ENCODE measurements around the gene MYH1.
"Not testable (repeated sequence)": the region's sequence is repeated elsewhere in the genome, so short reads cannot be mapped to it uniquely, and the experiment has no call there.

The MYH1 gene

GRCh38 chr17:10518271-10519037 lies at the start of gene MYH1:
Gene MYH1 (minus strand): TSS chr17:10518542. CDS start chr17:10516642, 1,900 bp downstream.
- no peak for DNase-seq

DNA sequence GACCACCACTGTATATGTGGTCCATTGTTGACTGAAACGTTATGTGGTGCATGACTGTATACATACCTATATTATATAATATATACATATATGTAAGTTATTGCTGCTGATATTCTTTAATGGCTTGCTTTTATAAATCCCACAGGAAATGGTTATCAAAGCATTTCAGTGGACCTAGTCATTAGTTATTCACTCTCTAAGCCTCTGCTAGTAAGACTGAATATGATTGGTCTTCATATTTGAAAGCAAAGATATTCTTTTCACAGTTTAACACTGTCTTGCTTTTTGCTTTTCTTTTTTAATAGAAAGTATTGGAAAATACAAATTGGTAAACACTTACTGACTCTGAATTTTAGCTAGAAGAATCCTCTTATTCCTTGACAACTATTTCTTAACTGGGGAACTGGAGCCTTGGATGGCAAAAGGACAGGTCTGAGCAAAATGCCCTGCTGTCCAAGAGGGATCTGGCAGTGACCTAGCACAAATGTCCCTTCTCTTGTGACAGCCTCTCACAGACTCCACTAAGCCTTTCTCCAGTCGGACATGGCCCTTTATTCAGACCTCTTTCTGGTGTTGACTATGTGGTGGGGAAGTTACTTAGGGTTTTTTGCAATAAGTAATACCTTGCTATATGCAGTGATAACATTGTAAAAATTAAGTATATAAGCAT lies 45.8 kb upstream of the MYH1 start:
- DNase-seq, result no peak

DNA sequence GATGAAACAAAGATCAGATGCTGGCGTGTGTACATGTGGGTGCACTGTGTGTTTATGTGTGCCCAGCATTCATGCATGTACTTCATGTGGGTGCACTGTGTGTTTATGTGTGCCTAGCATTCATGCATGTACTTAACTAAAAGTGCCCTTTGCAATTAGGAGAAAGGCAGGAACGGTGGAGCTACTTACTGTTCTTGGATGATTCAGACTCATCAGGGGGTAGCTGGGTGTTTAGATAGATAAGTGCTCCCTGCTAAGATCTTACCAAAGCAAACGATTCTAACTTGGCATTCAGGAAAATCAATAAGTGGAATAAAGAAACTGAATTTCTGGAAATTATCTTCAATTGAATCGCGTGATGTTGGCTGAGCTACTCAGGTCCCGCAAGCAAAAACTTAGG lies 39.7 kb upstream of the MYH1 start:
- no peak for DNase-seq

GRCh38 chr17:10557422-10557821 lies 39.1 kb upstream of the MYH1 start:
- DNase-seq, result no peak

- no peak for DNase-seq
Observed at GRCh38 chr17:10556301-10557005, 38.1 kb upstream of the MYH1 start.

GRCh38 chr17:10550014-10550413 lies 31.7 kb upstream of the MYH1 start:
- no peak for DNase-seq

DNA sequence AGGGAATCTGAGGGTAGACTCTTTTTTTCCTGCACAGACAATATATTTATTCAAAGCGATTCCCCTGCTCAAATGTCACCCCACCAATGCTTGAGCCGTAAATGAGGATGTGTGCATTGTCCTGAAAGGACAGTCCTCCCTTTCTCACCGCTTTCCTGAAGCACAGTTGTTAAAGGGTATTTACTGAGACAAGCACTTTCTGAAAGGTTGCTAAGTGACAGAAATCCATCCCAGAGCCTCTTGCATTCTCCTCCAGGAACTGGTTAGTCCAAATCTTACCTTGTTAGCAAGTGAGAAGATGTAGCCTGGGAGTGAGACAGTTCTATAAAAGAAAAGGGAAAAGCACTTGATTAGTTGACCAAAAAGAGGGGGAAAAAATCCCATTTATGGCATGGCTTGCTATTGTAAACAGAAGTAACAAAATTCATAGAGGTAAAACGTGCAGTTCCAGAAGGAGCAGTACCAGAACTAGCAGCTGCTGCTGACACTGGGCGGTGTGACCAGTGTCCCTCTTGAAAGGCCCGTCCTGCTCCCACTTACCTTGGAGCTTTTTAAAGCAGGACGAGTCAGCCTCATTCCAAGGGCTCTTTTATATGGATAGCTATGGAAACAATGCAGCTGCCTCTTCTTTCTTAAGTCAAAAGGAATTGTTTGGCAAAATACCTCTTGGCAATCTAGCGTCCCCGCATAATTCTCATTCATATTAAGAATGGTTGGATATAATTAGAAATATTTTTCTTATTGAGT lies 30.9 kb upstream of the MYH1 start, which contains the start of gene MYH2:
Gene MYH2, minus strand, starts transcription at position 563 of the 747 bp plus-strand sequence. CDS start 1,738 bp downstream, outside the sequence.
- DNase-seq, result no peak

DNA sequence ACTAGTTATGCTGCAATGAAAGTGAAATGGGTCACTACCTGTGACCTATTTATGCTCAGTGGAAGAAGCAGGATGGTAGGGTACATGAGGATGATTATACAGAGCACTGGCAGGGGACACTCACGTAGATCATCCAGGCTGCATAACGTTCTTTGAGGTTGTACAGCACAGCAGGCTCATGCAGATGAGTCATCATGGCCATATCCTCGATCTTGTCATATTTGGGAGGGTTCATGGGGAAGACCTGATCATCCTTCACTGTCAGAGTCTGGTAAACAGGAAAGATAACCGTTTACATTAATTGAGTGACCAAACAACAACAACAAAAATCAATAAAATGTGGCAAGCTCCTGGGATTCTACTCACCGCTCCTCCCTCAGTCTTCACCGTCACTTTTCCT lies 29.0 kb upstream of the MYH1 start:
- no peak for DNase-seq

- not testable (repeated sequence) for DNase-seq
Observed at GRCh38 chr17:10543486-10543885, 25.1 kb upstream of the MYH1 start.

DNA sequence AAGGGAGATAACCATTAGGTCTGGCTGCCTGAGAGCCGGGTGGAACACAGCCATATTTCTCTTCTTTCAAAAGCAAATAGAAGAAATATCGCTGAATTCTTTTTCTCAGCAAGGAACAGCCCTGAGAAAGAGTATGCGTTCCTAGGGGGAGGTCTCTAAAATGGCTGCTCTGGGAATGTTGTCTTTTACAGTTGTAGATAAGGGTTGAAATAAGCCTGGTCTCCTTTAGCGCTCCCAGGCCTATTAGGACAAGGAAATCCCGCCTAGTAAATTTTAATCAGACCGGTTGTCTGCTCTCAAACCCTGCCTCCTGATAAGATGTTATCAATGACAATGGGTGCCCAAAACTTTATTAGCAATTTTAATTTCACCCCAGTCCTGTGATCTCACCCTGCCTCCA lies 22.8 kb upstream of the MYH1 start:
- not testable (repeated sequence) for DNase-seq

DNA sequence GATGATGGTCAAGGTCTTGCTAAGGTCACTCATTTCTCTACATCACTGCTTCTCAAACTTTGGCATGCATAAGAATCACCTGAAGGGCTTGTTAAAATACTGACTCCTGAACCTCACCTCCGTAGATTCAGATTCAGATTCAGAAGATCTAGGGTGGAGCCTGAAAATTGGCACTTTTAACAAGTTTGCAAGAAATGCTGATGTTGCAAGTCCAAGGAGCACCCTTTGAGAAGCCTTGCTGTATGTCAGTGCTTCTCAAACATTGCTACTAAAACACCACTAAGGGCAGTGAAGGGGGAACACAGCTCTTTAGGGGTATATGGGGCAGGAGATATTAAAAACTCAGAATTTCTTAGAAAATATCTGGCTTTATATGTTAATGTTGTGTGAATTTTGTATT lies 13.7 kb upstream of the MYH1 start:
- no peak for DNase-seq

- DNase-seq, result no peak
Observed at GRCh38 chr17:10527419-10527818, 9.1 kb upstream of the MYH1 start.

DNA sequence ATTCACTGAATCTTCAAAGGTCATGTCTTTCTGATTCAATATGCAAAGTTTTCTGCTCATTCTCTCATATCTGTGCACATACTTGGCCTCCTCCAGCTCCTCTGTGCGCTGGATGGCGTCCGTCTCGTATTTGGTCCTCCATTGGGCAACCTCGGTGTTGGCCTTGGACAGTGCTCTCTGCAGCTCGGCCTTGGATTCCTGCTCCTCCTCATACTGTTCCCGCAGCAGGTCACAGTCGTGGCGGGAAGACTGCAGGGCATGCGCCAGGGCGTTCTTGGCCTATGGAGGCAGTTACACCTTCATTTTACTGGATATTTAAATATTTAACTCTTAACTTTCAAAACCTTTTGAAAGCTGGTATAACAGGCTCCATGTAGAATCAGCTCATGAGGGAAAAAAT lies 8.2 kb upstream of the MYH1 start:
- no peak for DNase-seq

- DNase-seq, result no peak
Observed at GRCh38 chr17:10523064-10523463, 4.7 kb upstream of the MYH1 start.

DNA sequence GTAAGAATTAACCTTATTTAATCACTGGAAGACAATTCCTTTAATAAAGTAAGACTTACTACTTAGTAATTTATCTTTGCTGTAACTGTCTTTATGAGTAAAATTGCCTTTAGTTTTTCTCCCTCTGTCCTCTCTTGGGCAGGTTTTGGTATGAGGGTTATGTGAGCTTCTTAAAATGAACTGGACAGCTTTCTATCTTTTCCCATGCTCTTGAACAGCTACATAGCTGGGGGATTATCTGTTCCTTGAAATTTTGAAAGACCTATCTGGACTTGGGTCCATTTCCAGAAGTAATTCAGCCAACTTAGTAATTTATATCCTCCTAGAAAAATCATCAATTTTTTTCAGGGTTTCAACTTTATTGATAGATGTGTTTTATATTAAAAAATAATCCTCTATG lies 3.6 kb upstream of the MYH1 start:
- no peak for DNase-seq

GRCh38 chr17:10516638-10517037 lies 1.7 kb downstream of the MYH1 start:
- no peak for DNase-seq

- DNase-seq, result no peak
Observed at GRCh38 chr17:10516065-10516464, 2.3 kb downstream of the MYH1 start.

DNA sequence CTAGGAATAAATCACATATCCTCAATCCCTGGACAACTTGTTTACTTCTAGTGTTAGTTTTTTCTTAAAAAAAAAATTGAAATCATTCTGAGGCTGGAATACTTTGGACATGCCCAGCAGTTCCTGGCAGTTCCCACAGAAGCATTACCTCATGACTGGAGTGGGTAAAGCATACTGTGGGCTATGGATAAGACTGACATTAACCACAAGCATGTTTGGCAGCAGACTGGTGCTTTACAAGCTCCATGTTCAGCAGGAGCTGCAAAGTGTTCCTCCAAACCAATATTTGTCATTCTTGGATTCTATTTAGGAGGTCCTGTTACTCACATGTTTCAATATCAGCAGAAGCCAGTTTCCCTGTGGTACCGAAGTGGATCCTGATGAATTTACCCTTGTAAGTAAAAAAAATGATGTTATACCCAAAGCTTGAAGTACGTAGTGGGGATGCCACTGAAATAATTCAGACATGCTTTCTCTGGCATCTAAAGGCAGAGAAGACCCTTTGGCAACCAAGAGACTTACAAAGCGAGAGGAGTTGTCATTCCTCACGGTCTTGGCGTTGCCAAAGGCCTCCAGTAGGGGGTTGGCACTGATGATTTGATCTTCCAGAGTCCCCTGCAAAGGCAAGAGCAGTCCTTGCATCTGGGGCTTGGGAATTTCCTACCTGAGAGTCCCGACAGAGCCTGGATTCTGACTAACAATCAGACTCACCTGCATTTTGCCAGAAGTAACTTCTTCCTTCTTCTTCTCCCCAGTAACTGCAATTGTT lies 4.9 kb downstream of the MYH1 start:
- no peak for DNase-seq

GRCh38 chr17:10512856-10513255 lies 5.5 kb downstream of the MYH1 start:
- no peak for DNase-seq

- no peak for DNase-seq
Observed at GRCh38 chr17:10499950-10500349, 18.4 kb downstream of the MYH1 start.

- no peak for DNase-seq
Observed at GRCh38 chr17:10492004-10492403, 26.3 kb downstream of the MYH1 start.

DNA sequence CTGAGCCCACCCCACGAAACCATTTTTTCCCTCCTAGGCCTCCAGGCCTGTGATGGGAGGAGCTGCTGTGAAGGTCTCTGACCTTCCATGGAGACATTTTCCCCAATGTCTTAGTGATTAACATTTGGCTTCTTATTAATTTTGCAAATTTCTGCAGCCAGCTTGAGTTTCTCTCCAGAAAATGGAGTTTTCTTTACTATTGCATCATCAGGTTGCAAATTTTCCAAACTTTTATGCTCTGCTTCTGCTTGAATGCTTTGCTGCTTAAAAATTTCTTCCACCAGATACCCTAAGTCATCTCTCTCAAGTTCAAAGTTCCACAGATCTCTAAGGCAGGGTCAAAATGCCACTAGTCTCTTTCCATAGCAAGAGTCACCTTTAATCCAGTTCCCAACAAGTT lies 36.1 kb downstream of the MYH1 start:
- DNase-seq, result no peak

All from activated CD8-positive, alpha-beta memory T cell treated with anti-CD3 and anti-CD28 coated beads, Interleukin-2, amount 50 U/mL, for 4 hours (primary cell).